GM23338 (cell line): ENCODE data around the gene EPHB2.

Source experiments
- CREB1 ChIP-seq: fragments of 250-450 bp; sonication (Bioruptor Pico); IDR thresholded peaks from 2 replicates; pipeline ENCODE4 v1.5.0; 2020; ENCODE audit warnings: low read depth, mild to moderate bottlenecking, moderate library complexity
- CTCF ChIP-seq, 2 experiments: fragments of 200-600 bp in 1 of 2; sonication (generic) in 1 of 2; conservative IDR thresholded peaks; 2 replicates each; pipeline versions ENCODE4 v1.5.1 to v1.6.1; 2016 to 2017; ENCODE audit warnings: antibody characterized with exemption in 2 of 2, low read depth in 2 of 2, mild to moderate bottlenecking in 2 of 2, moderate library complexity in 1 of 2
- ETS1 ChIP-seq: IDR thresholded peaks from 2 replicates; pipeline ENCODE4 v1.6.1; 2016; ENCODE audit warnings: antibody characterized with exemption
- EZH2 ChIP-seq: fragments of 200-600 bp; sonication (generic); IDR thresholded peaks from one replicate; pipeline ENCODE4 v1.8.0; 2017; ENCODE audit warnings: antibody characterized with exemption, mild to moderate bottlenecking, low read depth; ENCODE audit not compliant: unreplicated experiment
- EZH2phosphoT487 ChIP-seq: fragments of 200-600 bp; sonication (generic); IDR thresholded peaks from one replicate; pipeline ENCODE4 v1.8.1; 2018; ENCODE audit warnings: antibody characterized with exemption; ENCODE audit not compliant: unreplicated experiment
- POLR2AphosphoS5 ChIP-seq: IDR thresholded peaks from 2 replicates; pipeline ENCODE4 v1.6.1; 2016; ENCODE audit warnings: antibody characterized with exemption, low read depth
- TF ChIP-seq, protein P1 (sequence below): IDR thresholded peaks from one replicate; pipeline ENCODE4 v1.6.1; 2018; ENCODE audit warnings: antibody characterized with exemption; ENCODE audit not compliant: unreplicated experiment

DNA sequence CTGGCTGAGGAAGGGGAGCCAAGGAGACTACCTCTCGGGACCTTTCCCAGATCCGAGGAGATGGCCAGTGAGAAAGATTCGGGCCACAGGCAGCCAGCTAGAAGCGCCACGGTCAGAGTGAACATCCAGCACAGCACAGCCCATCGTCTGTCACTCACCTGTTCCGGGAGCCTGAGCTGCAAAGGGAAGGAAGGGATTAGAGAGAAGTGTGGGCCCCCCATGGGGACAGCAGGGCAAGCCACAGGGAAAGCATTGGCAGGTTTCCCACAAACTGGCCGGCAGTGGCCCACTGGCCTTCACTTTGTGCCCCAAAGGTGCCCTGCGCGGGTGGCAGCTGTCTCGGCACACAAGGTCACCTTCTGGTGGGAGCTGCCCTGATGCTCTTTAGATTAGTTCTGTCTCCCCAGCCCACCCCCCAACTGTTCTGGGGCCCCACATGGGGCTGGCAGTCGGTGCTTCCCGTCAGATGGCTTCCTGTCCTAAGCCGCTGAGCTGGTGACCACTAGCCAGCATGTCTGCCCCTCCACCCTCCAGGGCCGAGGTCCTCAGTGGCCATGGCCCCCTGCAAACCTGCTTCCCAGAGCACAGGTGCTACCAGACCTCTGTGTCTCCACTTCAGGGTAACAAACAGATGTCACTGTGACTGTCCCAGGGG, 205.3 kb downstream of the EPHB2 start:
- no peak for TF ChIP-seq POLR2AphosphoS5
- no peak for TF ChIP-seq ETS1
- no peak for TF ChIP-seq EZH2
- TF ChIP-seq EZH2phosphoT487, result no peak
- no peak for TF ChIP-seq CTCF (conservative IDR thresholded peaks at IDR 0.05; ENCODE audit: low read depth in 2 of 2)
- no peak for TF ChIP-seq CREB1 (CRISPR knock-in tag)
- TF ChIP-seq, protein P1, sequence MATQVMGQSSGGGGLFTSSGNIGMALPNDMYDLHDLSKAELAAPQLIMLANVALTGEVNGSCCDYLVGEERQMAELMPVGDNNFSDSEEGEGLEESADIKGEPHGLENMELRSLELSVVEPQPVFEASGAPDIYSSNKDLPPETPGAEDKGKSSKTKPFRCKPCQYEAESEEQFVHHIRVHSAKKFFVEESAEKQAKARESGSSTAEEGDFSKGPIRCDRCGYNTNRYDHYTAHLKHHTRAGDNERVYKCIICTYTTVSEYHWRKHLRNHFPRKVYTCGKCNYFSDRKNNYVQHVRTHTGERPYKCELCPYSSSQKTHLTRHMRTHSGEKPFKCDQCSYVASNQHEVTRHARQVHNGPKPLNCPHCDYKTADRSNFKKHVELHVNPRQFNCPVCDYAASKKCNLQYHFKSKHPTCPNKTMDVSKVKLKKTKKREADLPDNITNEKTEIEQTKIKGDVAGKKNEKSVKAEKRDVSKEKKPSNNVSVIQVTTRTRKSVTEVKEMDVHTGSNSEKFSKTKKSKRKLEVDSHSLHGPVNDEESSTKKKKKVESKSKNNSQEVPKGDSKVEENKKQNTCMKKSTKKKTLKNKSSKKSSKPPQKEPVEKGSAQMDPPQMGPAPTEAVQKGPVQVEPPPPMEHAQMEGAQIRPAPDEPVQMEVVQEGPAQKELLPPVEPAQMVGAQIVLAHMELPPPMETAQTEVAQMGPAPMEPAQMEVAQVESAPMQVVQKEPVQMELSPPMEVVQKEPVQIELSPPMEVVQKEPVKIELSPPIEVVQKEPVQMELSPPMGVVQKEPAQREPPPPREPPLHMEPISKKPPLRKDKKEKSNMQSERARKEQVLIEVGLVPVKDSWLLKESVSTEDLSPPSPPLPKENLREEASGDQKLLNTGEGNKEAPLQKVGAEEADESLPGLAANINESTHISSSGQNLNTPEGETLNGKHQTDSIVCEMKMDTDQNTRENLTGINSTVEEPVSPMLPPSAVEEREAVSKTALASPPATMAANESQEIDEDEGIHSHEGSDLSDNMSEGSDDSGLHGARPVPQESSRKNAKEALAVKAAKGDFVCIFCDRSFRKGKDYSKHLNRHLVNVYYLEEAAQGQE, result no peak
